Prostate gland (tissue), 2 donors: Measurements from ENCODE around the gene ART1. TPM values are rescaled to one million over a fixed set of nuclear protein-coding genes. Genes with fewer than 3 reads are reported as not detected.

Experiments
- DNase-seq: peaks from one replicate; pipeline ENCODE4 v3.0.0-alpha.2; 2019; ENCODE audit warnings: low spot score
- H3K27ac ChIP-seq, 2 donors: fragments of 200-600 bp; sonication (generic); 2 replicates each; pipeline ENCODE4 v1.5.1; 2017 to 2019
- H3K27me3 ChIP-seq: fragments of 200-600 bp; sonication (generic); replicated peaks from 2 replicates; pipeline ENCODE4 v1.5.1; 2019; ENCODE audit not compliant: insufficient read depth
- H3K36me3 ChIP-seq, 2 donors: fragments of 200-600 bp; sonication (generic); 1 replicate in 1 of 2; 2 replicates in 1 of 2; pipeline versions ENCODE4 v1.5.1 to v1.8.1; 2017 to 2019
- H3K4me1 ChIP-seq: fragments of 200-600 bp; sonication (generic); replicated peaks from 2 replicates; pipeline ENCODE4 v1.5.1; 2019
- H3K4me3 ChIP-seq, 2 donors: fragments of 200-600 bp; sonication (generic); 2 replicates each; pipeline ENCODE4 v1.5.1; 2017 to 2019
- H3K9me3 ChIP-seq: fragments of 200-600 bp; sonication (generic); 2 replicates; pipeline ENCODE4 v1.5.1; 2017
- CTCF ChIP-seq, 4 experiments: fragments of 200-600 bp in 2 of 4; fragments of 450-650 bp in 2 of 4; sonication (generic) in 2 of 4; IDR thresholded peaks; 1 replicate in 3 of 4; 2 replicates in 1 of 4; pipeline ENCODE4 v1.5.1; 2016 to 2019; ENCODE audit warnings: antibody characterized with exemption in 4 of 4, mild to moderate bottlenecking in 2 of 4, moderate library complexity in 2 of 4
- POLR2A ChIP-seq: fragments of 450-650 bp; IDR thresholded peaks from one replicate; pipeline ENCODE4 v1.6.1; 2016; ENCODE audit warnings: antibody characterized with exemption, mild to moderate bottlenecking
- POLR2AphosphoS5 ChIP-seq: sonication (generic); formaldehyde crosslinking; IDR thresholded peaks from one replicate; pipeline ENCODE4 v1.6.1; 2017; ENCODE audit warnings: antibody characterized with exemption
- WGBS: methylation state at CpG from one replicate; pipeline ENCODE4 v1.1.5; 2018; 5-methylcytosine and 5-hydroxymethylcytosine counted together
- intact Hi-C: fragments of 100-400 bp; cut with DNase I; formaldehyde crosslinking; loops from one replicate; pipeline ENCODE4 v1.14.2; 2022
- total RNA-seq, 2 donors: library from RNA; depleted of rRNA; stranded (reverse); fragments of >200 nt; gene quantifications; one replicate each; pipeline ENCODE4 v1.1.0, GENCODE V29; 2016

Gene ART1
- total RNA-seq, 2 donors from 2014 or later, result not detected

DNA sequence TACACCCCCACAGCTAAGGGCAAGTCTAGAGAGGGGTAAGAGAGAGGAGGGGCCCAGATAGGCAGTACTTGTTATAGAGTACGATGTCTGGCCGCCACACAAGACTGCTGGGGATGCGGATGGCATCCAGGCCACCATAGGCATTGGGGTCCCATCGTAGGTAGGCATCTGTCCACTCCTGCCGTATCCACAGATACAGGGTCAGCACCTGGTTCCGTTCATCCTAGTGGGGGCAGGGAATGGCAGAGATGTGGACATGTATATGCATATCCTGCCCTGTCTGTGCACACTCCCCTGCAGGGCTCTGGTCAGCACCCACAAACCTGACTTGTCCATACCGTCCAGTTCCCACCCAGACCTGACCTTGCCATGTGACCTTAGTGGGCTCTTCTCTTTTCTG, 24.2 kb downstream of the ART1 start:
- intact Hi-C loops, result no loop called here
- no peaks in the 10 kb centered on the region for H3K9me3 ChIP-seq
- no peaks in the 10 kb centered on the region for H3K4me1 ChIP-seq
- WGBS, result 98% methylated on average over 7 of the region's 7 CpGs
- DNase-seq, result no peak
- TF ChIP-seq CTCF (IDR thresholded peaks at IDR 0.05) (no peak), POLR2AphosphoS5 (no peak), POLR2A (no peak)
- H3K27me3 ChIP-seq, result no peaks in the 10 kb centered on the region
- no peak overlapping the region for H3K27ac ChIP-seq
- H3K4me3 ChIP-seq, result no peak overlapping the region
- H3K36me3 ChIP-seq, result peaks cover 3 to 4% of the 10 kb centered on the region in 2 donors

DNA sequence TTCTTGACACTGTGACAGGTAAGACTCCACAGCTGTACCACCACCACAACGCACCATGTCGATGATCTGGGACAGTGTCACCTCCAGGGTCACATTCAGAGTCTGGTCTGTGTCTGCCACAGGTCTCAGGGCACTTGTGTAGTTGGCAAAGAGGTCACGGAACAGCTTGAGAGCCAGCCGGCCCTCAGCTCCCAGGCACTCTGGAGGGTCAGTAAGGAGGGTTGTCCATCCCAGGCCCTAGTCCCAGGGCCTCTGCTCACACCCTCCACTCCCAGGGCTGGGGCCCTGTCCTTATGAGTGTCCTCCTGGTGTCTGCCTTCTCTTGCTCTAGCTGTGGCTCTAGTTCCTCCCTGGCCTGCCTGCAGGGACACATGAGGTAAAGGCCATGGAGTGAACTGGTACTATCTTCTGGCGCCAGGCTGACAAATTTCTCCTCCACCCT, 24.8 kb downstream of the ART1 start:
- no peaks in the 10 kb centered on the region for H3K9me3 ChIP-seq
- H3K4me1 ChIP-seq, result no peaks in the 10 kb centered on the region
- H3K27ac ChIP-seq, result no peak overlapping the region
- TF ChIP-seq CTCF (IDR thresholded peaks at IDR 0.05), result no peak
- no peak for TF ChIP-seq POLR2AphosphoS5
- TF ChIP-seq POLR2A, result no peak
- 88% methylated on average over 5 of the region's 5 CpGs for WGBS
- no peak for DNase-seq
- H3K36me3 ChIP-seq, result peaks cover 3 to 6% of the 10 kb centered on the region in 2 donors
- intact Hi-C loops, result no loop called here
- H3K4me3 ChIP-seq, result no peak overlapping the region
- H3K27me3 ChIP-seq, result no peaks in the 10 kb centered on the region

- no peak for DNase-seq
- no peaks in the 10 kb centered on the region for H3K4me1 ChIP-seq
- TF ChIP-seq POLR2A (no peak), POLR2AphosphoS5 (no peak), CTCF (IDR thresholded peaks at IDR 0.05) (no peak)
- WGBS, result 49% methylated on average over 9 of the region's 9 CpGs
- peaks cover 3 to 13% of the 10 kb centered on the region in 2 donors for H3K36me3 ChIP-seq
- intact Hi-C loops, result no loop called here
- H3K4me3 ChIP-seq, result no peak within 1 kb of the TSS
- no peaks in the 10 kb centered on the region for H3K27me3 ChIP-seq
- H3K27ac ChIP-seq, result no peak within 1 kb of the TSS
- no peaks in the 10 kb centered on the region for H3K9me3 ChIP-seq
Measured at GRCh38 chr11:3671334-3672254, 26.7 kb downstream of the ART1 start, which contains the start of gene CHRNA10. Gene CHRNA10, minus strand, starts transcription at chr11:3671384. Its CDS starts 72 bp downstream, at chr11:3671312.

DNA sequence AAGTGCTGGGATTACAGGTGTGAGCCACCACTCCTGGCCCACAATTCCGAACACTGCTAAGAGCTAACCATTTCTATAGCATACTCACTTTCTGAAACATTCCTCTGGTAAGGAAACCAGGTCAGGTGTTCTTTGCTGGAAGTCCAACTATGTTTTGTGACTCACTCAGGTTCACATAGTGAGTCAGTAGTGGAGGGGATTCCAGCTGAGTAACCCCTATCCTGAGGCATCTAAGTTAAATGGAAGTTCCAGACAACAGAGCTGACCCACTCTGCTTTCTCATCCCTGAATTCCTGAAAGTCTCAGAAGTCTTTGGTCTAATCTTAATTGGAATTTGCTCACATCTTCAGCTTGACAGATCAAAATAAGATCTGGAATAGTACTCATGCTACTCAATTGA, 29.3 kb downstream of the ART1 start:
- peaks cover 4 to 20% of the 10 kb centered on the region in 2 donors for H3K36me3 ChIP-seq
- H3K27ac ChIP-seq, result no peak overlapping the region
- no peaks in the 10 kb centered on the region for H3K9me3 ChIP-seq
- no peak for DNase-seq
- no peaks in the 10 kb centered on the region for H3K4me1 ChIP-seq
- no peak overlapping the region for H3K4me3 ChIP-seq
- TF ChIP-seq CTCF (IDR thresholded peaks at IDR 0.05), result no peak
- TF ChIP-seq POLR2AphosphoS5, result no peak
- no peak for TF ChIP-seq POLR2A
- no peaks in the 10 kb centered on the region for H3K27me3 ChIP-seq
- intact Hi-C loops, result no loop called here
- 100% methylated on average over 1 of the region's 1 CpG for WGBS
